ENCODE measurements around the gene TMEM218. TPM values are rescaled to one million over a fixed set of nuclear protein-coding genes. Genes with fewer than 3 reads are reported as not detected.

The TMEM218 gene
- total RNA-seq, 6 experiments from 2014 or later = 14.9 to 24.3 (median 20.7) TPM

DNA sequence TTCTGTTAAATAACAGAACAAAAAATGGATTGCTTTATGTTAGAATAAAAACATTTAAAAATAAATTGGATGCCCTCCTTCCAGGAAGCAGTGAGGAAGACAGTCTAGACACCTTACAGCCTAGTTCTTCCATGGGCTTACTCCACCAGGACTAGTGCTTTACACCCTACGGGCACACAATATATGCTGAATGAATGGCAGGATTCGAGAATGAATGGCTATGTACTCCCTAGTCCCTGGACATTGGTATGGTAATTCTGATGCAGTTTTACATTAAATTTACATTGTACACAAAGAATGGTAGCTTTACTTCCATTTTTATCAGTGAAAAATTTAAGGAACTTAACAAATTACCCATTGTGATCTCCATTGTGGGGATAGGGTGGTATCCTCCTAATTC lies 16.7 kb downstream of the TMEM218 start:
- H3K4me3 Mint-ChIP-seq = no peak overlapping the region
- no peaks in the 10 kb centered on the region; the same call in none of the 2 replicates for H3K27me3 Mint-ChIP-seq (ENCODE audit: insufficient read depth)

DNA sequence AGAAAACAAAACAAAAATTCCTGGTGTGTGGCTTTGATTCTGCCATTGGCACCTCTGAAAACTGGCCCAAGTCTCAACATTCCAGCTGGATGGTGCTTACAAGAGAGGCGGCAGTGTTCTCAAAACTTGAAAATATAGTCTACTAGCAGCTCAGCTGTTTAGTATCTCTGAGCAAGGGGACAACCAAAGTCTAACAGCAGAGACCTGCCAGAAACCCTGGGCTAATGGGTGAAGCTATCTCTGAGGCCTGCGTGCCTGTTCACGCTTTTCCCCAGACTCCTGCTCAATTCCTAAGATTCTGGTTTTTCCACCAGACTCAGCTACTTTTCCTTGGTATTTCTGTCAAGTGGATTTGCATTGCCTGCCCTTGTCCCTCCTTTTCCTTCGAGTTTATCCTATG lies 17.9 kb downstream of the TMEM218 start:
- Mint-ChIP-seq H3K27me3 (ENCODE audit: insufficient read depth) (no peaks in the 10 kb centered on the region; the same call in none of the 2 replicates), H3K27ac (no peak overlapping the region), H3K9me3 (no peaks in the 10 kb centered on the region), H3K4me3 (no peak overlapping the region), H3K36me3 (ENCODE audit: low read depth) (peaks cover 6% of the 10 kb centered on the region; the same call in 1 of the 2 replicates), H3K4me1 (ENCODE audit: low read depth) (peaks cover 21% of the 10 kb centered on the region)
- TF ChIP-seq, protein P1, sequence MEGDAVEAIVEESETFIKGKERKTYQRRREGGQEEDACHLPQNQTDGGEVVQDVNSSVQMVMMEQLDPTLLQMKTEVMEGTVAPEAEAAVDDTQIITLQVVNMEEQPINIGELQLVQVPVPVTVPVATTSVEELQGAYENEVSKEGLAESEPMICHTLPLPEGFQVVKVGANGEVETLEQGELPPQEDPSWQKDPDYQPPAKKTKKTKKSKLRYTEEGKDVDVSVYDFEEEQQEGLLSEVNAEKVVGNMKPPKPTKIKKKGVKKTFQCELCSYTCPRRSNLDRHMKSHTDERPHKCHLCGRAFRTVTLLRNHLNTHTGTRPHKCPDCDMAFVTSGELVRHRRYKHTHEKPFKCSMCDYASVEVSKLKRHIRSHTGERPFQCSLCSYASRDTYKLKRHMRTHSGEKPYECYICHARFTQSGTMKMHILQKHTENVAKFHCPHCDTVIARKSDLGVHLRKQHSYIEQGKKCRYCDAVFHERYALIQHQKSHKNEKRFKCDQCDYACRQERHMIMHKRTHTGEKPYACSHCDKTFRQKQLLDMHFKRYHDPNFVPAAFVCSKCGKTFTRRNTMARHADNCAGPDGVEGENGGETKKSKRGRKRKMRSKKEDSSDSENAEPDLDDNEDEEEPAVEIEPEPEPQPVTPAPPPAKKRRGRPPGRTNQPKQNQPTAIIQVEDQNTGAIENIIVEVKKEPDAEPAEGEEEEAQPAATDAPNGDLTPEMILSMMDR (IDR thresholded peaks at IDR 0.05) = no peak
- DNase-seq = no peak

More for the DNA sequence above, 16.7 kb downstream of the TMEM218 start:
- no peaks in the 10 kb centered on the region for H3K9me3 Mint-ChIP-seq
- peaks cover 21% of the 10 kb centered on the region for H3K4me1 Mint-ChIP-seq (ENCODE audit: low read depth)
- H3K36me3 Mint-ChIP-seq (ENCODE audit: low read depth) = peaks cover 6% of the 10 kb centered on the region; the same call in 1 of the 2 replicates
- TF ChIP-seq, protein P1 (IDR thresholded peaks at IDR 0.05) = no peak
- DNase-seq = no peak
- no peak overlapping the region for H3K27ac Mint-ChIP-seq

DNA sequence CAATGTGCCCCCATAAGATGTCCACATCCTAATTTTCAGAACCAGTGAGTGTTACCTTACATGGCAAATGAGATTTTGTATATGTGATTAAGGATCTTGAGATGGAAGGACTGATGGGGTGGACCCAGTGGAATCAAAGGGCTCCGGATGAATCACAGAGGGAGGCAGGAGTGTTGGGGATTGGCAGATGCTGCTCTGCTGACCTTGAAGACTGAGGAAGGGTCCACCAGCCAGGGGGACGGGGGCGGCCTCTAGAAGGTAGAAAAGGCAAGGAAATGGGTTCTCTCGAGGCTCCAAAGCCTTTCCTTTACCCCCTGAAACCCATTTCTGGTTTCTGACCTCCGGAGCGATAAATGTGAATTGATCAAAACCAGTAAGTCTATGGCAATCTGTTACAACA lies 18.8 kb downstream of the TMEM218 start:
- TF ChIP-seq, protein P1 (IDR thresholded peaks at IDR 0.05) = no peak
- no peak for DNase-seq
- Mint-ChIP-seq H3K27me3 (ENCODE audit: insufficient read depth) (no peaks in the 10 kb centered on the region; the same call in none of the 2 replicates), H3K4me3 (no peak overlapping the region), H3K36me3 (ENCODE audit: low read depth) (peaks cover 6% of the 10 kb centered on the region; the same call in 1 of the 2 replicates), H3K9me3 (no peaks in the 10 kb centered on the region), H3K4me1 (ENCODE audit: low read depth) (peaks cover 21% of the 10 kb centered on the region), H3K27ac (no peak overlapping the region)

DNA sequence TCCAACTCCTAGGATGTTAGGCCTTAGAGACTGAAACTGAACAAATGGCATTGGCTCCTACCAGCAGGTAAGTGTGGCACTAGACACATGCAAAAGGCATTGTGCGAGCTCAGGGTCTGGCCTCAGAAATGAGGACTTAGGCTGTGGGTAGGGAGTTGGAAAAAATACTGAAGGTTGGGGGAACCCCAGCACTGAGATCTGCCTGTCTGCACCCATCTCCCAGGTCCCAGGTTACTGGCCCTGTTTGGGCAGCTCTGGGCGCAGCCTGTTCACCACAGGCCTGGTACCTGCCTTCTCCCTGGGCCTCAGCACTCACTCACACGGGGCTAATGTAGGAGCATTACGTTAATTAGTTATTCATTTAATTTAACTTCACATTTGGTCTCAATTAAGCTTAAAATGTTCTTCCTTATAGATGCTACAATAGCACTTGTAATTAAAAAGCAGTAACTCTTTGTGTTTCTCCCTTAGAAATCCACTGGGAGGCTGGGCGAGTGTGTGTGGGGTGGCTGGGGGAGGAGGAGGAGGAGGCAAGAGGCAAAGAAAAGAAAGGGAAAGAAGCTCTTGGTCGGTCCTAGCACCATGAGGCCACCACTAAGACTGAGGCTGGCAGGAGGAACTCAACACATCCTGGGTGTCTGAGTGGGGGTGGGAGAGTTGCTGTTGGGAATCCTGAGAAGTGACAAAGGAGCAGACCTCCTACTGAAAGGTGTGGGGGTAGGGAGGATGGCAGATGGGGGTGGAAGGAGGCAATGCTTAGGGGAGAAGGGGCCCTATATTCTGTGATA lies 19.4 kb downstream of the TMEM218 start:
- no peaks in the 10 kb centered on the region; the same call in none of the 2 replicates for H3K27me3 Mint-ChIP-seq (ENCODE audit: insufficient read depth)
- DNase-seq = no peak
- peak overlapping the region; percentile 76; the same call in 1 of the 2 replicates for H3K27ac Mint-ChIP-seq
- H3K4me3 Mint-ChIP-seq = no peak overlapping the region
- H3K36me3 Mint-ChIP-seq (ENCODE audit: low read depth) = peaks cover 6% of the 10 kb centered on the region; the same call in 1 of the 2 replicates
- no peaks in the 10 kb centered on the region for H3K9me3 Mint-ChIP-seq
- H3K4me1 Mint-ChIP-seq (ENCODE audit: low read depth) = peaks cover 21% of the 10 kb centered on the region
- TF ChIP-seq, protein P1 (IDR thresholded peaks at IDR 0.05) = no peak

DNA sequence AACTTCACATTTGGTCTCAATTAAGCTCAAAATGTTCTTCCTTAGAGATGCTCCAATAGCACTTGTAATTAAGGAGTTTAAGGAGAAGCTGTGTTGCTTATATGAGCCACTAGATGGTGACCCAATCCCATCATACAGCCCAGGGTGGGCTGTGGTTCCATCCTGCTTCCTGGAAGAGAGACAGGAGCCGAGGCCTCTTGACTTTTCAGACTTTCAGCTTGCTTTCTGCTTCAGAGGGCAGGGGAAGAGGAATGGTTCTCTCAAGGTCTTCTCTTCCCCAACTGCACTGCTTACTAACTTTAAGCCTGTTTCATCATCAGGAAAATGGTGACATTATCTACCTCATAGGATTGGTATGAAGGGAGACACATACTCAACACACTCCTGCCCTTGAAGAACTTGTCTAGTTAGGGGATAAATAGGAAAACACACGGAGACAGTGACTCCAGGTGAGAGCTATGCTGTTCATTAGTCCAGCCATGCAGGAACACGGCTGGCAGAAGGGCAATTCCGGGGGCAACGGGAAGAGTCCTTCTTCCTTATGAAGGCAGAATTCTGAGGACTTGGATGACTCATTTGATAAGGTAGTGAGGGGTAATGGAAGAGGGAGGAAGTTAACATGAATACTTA lies 20.1 kb downstream of the TMEM218 start:
- Mint-ChIP-seq H3K36me3 (ENCODE audit: low read depth) (peaks cover 2% of the 10 kb centered on the region; the same call in 1 of the 2 replicates), H3K4me3 (peak overlapping the region; percentile 3; the same call in 1 of the 2 replicates), H3K27me3 (ENCODE audit: insufficient read depth) (no peaks in the 10 kb centered on the region; the same call in none of the 2 replicates), H3K4me1 (ENCODE audit: low read depth) (peaks cover 21% of the 10 kb centered on the region), H3K27ac (peak overlapping the region; percentile 76), H3K9me3 (no peaks in the 10 kb centered on the region)
- TF ChIP-seq, protein P1 (IDR thresholded peaks at IDR 0.05) = peak; percentile 81
- peak; percentile 57 for DNase-seq

Measured in HFFc6 (cell line).